ENCODE data around the gene UCN2.

DNA sequence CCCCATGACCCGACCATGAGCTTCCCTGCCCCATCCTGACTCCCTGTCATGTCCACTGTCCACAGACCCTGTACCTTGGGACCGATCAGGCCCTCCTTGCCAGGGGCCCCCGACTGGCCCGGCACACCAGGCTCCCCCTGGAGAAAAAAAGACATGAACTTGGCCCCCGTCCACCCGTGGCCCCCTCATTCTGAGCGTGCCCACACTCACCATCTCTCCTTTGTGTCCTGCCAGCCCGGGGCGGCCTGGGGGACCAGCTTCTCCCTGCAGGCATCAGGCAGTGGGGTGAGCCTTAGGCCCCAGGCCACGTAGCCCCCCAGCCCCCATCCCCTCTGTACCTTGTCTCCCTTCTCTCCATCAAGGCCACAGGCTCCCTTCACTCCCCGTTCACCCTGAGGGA is 3.9 kb upstream of the UCN2 start:
- TF ChIP-seq POLR2A (IDR thresholded peaks at IDR 0.05; ENCODE audit: low read length) = no peak
- no peak for TF ChIP-seq NFE2L2 (conservative IDR thresholded peaks at IDR 0.05; ENCODE audit: low read length)
- no peak for TF ChIP-seq EP300 (IDR thresholded peaks at IDR 0.05)
- no peak for TF ChIP-seq ESRRA (IDR thresholded peaks at IDR 0.05; ENCODE audit: borderline replicate concordance, low read length)
- TF ChIP-seq, protein P1, sequence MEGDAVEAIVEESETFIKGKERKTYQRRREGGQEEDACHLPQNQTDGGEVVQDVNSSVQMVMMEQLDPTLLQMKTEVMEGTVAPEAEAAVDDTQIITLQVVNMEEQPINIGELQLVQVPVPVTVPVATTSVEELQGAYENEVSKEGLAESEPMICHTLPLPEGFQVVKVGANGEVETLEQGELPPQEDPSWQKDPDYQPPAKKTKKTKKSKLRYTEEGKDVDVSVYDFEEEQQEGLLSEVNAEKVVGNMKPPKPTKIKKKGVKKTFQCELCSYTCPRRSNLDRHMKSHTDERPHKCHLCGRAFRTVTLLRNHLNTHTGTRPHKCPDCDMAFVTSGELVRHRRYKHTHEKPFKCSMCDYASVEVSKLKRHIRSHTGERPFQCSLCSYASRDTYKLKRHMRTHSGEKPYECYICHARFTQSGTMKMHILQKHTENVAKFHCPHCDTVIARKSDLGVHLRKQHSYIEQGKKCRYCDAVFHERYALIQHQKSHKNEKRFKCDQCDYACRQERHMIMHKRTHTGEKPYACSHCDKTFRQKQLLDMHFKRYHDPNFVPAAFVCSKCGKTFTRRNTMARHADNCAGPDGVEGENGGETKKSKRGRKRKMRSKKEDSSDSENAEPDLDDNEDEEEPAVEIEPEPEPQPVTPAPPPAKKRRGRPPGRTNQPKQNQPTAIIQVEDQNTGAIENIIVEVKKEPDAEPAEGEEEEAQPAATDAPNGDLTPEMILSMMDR (IDR thresholded peaks at IDR 0.05) = no peak
- TF ChIP-seq CEBPB (IDR thresholded peaks at IDR 0.05) = no peak

All from A549 (cell line).